ENCODE measurements around the gene PCLO.

- TF ChIP-seq GATA2 (IDR thresholded peaks at IDR 0.05; ENCODE audit: low read depth, low read length) = no peak
- no peak for TF ChIP-seq GATA3 (IDR thresholded peaks at IDR 0.05; ENCODE audit: low read depth, low read length)
These were observed 130.5 kb downstream of the PCLO start for GRCh38 chr7:83032195-83032594.

All from SH-SY5Y (cell line).